ENCODE data around the gene TRPM2. TPM values are rescaled to one million over a fixed set of nuclear protein-coding genes. Genes with fewer than 3 reads are reported as not detected.
A peak's percentile ranks its signal among the peaks of the same experiment; 100 is the strongest.

The TRPM2 gene
- total and polyA plus RNA-seq, 10 of the 15 experiments (the other 5 are each of a cell fraction or from before 2014, with no cell fraction given) = 0.03 to 9.1 (median 2.6) TPM

- no peak for TF ChIP-seq PRDM15 (CRISPR knock-in tag; IDR thresholded peaks at IDR 0.05)
These were observed 132.9 kb downstream of the TRPM2 start (continued) for GRCh38 chr21:44486302-44486701.

GRCh38 chr21:44487831-44488230, 134.4 kb downstream of the TRPM2 start:
- ATAC-seq (no peak), DNase-seq (ENCODE audit: low read depth, low spot score) (no peak), FAIRE-seq (no peak)
- TF ChIP-seq MXI1 (IDR thresholded peaks at IDR 0.05; ENCODE audit: low read depth, low read length) (no peak), BHLHE40 (IDR thresholded peaks at IDR 0.05; ENCODE audit: borderline replicate concordance in 1 of 2, low read depth in 2 of 2, low read length in 1 of 2) (no peak), ZNF687 (IDR thresholded peaks at IDR 0.05) (no peak), CTCF (IDR thresholded peaks at IDR 0.05 in 2 of 3, conservative IDR thresholded peaks at IDR 0.05 in 1 of 3; ENCODE audit: control insufficient read depth in 2 of 3, extremely low read depth in 1 of 3, insufficient read depth in 1 of 3, low read depth in 3 of 3, low read length in 3 of 3) (peak; percentile 22 to 51 (median 41); a peak in 5 of 6 replicates), ATF2 (IDR thresholded peaks at IDR 0.05; ENCODE audit: low read length) (no peak)
- Histone ChIP-seq H3K4me2 (ENCODE audit: control insufficient read depth, insufficient read depth) (no peak overlapping the region), H3K79me2 (ENCODE audit: control insufficient read depth, insufficient read depth, low read length) (no peaks in the 10 kb centered on the region), H2AFZ (ENCODE audit: control insufficient read depth, low read depth, low read length) (no peak overlapping the region), H3K9ac (ENCODE audit: control insufficient read depth, insufficient read depth, low read length) (no peak overlapping the region), H3K9me3 (replicated peaks; ENCODE audit: control insufficient read depth, insufficient read depth, low read length) (peaks cover 8% of the 10 kb centered on the region; the same call in 2 of the 3 replicates), H3K4me1 (ENCODE audit: control insufficient read depth, insufficient read depth, low read length) (no peaks in the 10 kb centered on the region), H3K27ac (ENCODE audit: control insufficient read depth, insufficient read depth) (no peak overlapping the region), H3K27me3 (replicated peaks in 1 of 2; ENCODE audit: control insufficient read depth in 2 of 2, insufficient read depth in 2 of 2, low read length in 1 of 2) (no peaks in the 10 kb centered on the region), H4K20me1 (ENCODE audit: control insufficient read depth, insufficient read depth) (no peaks in the 10 kb centered on the region), H3K36me3 (ENCODE audit: control insufficient read depth in 2 of 2, insufficient read depth in 2 of 2, low read length in 1 of 2) (no peaks in the 10 kb centered on the region), H3K4me3 (no peak overlapping the region)
- ChIA-PET RAD21 (ENCODE audit: unreplicated experiment) (no interaction called here), SMC1A (ENCODE audit: uncharacterized antibody, unreplicated experiment) (no interaction called here), CTCF (interaction anchor here (0.9 to 1.0 kb wide), 2 partner anchors 13 to 14 kb away, joined by 3 read pairs; no protein-coding TSS in a partner anchor), POLR2A (no interaction called here)
- in situ Hi-C loops (cut with MboI) (no loop called here), intact Hi-C loops (cut with micrococcal nuclease; ENCODE audit: unreplicated experiment) (no loop called here)
- 15% methylated on average over 4 of the region's 4 CpGs for WGBS (ENCODE audit: insufficient coverage, insufficient replicate concordance, low lambda C conversion rate, missing lambda C conversion rate)
- no TSS peak for BruUV-seq (replicated peaks)
